GM20000 (cell line): ENCODE data around the gene LAMTOR4.
"Not testable (repeated sequence)": the region's sequence is repeated elsewhere in the genome, so short reads cannot be mapped to it uniquely, and the experiment has no call there.

Experiments
- DNase-seq: peaks from one replicate; pipeline ENCODE4 v3.0.0; 2012; ENCODE audit warnings: low spot score
- CTCF ChIP-seq: IDR thresholded peaks from 2 replicates; pipeline ENCODE4 v1.5.1; 2012; ENCODE audit warnings: mild to moderate bottlenecking, control low read depth; ENCODE audit errors: extremely low read depth, missing control alignments

Gene LAMTOR4

GRCh38 chr7:100176096-100177044, 27.7 kb downstream of the LAMTOR4 start:
- no peak for TF ChIP-seq CTCF
- DNase-seq, result no peak

- peak; percentile 97 for DNase-seq
- no peak for TF ChIP-seq CTCF
These were observed 28.6 kb downstream of the LAMTOR4 start, which contains the start of the genes GPC2 and STAG3 for GRCh38 chr7:100177045-100178001. Gene GPC2 (minus strand): TSS chr7:100177381. CDS start chr7:100177199, 182 bp downstream. Gene STAG3 (plus strand): TSS chr7:100177918. CDS start chr7:100180557, 2,639 bp downstream.

GRCh38 chr7:100180084-100180483, 31.4 kb downstream of the LAMTOR4 start:
- DNase-seq, result not testable (repeated sequence)

- not testable (repeated sequence) for DNase-seq
These were observed 33.9 kb downstream of the LAMTOR4 start for GRCh38 chr7:100182616-100183015.

- not testable (repeated sequence) for DNase-seq
These were observed 34.4 kb downstream of the LAMTOR4 start for GRCh38 chr7:100183090-100183489.

- no peak for DNase-seq
- no peak for TF ChIP-seq CTCF
These were observed 37.0 kb downstream of the LAMTOR4 start for GRCh38 chr7:100185726-100186125.

- DNase-seq, result no peak
- TF ChIP-seq CTCF, result no peak
These were observed 40.3 kb downstream of the LAMTOR4 start for GRCh38 chr7:100189061-100189460.

- peak; percentile 30 for DNase-seq
These were observed 41.5 kb downstream of the LAMTOR4 start for GRCh38 chr7:100190048-100190711.

More at GRCh38 chr7:100190048-100190711, 41.5 kb downstream of the LAMTOR4 start:
- TF ChIP-seq CTCF, result no peak
